ENCODE data around the gene SHQ1.

DNA sequence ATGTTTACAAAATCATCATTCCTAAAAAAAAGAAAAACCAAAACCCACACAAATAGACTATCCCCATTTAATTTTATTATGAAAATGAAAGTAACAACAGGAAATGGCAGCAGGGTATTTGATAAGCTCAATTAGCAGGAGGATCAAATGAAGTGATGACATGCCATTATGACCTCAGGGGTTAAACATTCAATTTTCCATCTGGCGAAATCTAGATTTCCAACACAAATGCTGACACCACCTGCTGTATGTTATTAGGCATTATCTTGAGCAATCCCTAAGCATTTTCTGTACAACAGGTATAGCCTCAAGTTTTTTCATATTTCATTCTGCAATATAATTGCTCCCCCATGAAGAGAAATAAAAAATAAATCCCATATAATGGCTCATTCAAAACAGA is 57.1 kb downstream of the SHQ1 start:
- TF ChIP-seq CTCF (conservative IDR thresholded peaks at IDR 0.05; ENCODE audit: low read depth, low read length) = no peak
- TF ChIP-seq BHLHE40 (IDR thresholded peaks at IDR 0.05; ENCODE audit: low read depth, low read length) = no peak
- TF ChIP-seq RCOR1 (IDR thresholded peaks at IDR 0.05; ENCODE audit: insufficient replicate concordance, low read length) = no peak
